Naive thymus-derived CD4-positive, alpha-beta T cell (primary cell): ENCODE measurements around the gene CPSF6. TPM values are rescaled to one million over a fixed set of nuclear protein-coding genes. Genes with fewer than 3 reads are reported as not detected.

Experiments
- ATAC-seq: fragments of 150-1000 bp; cut with Tn5 transposase; 2 replicates; pipeline ENCODE4 v1.10.0; 2021; ENCODE audit warnings: mild to moderate bottlenecking, moderate library complexity
- CTCF ChIA-PET: fragments of 350-600 bp; sonication (Branson Sonifier 250); formaldehyde crosslinking; loops from one replicate; lab custom pipeline; 2021; ENCODE audit warnings: antibody characterized with exemption; lab: Charles Lee
- POLR2A ChIA-PET: fragments of 350-600 bp; sonication (Branson Sonifier 250); formaldehyde crosslinking; loops from one replicate; lab custom pipeline; 2021; ENCODE audit warnings: antibody characterized with exemption, inconsistent platforms; lab: Charles Lee
- DNase-seq, 9 donors: peaks; one replicate each; pipeline versions ENCODE4 v3.0.0 to v3.0.0-alpha.2; 2020 to 2022; ENCODE audit warnings: mixed read lengths in 1 of 9
- H3K27ac ChIP-seq: one replicate; pipeline ENCODE4 v1.7.0; 2013; ENCODE audit warnings: mild to moderate bottlenecking, low read depth, low read length, moderate library complexity
- H3K27me3 ChIP-seq, 2 donors: one replicate each; pipeline ENCODE4 v1.7.0; 2013; ENCODE audit warnings: low read length in 2 of 2, mild to moderate bottlenecking in 2 of 2, moderate library complexity in 2 of 2; ENCODE audit not compliant: control insufficient read depth in 2 of 2, insufficient read depth in 2 of 2
- H3K36me3 ChIP-seq, 3 experiments: 1 replicate in 2 of 3; 2 replicates in 1 of 3; pipeline ENCODE4 v1.7.0; 2013; ENCODE audit warnings: low read length in 3 of 3, mild to moderate bottlenecking in 3 of 3, moderate library complexity in 1 of 3; ENCODE audit not compliant: insufficient read depth in 3 of 3, control insufficient read depth in 2 of 3
- H3K4me1 ChIP-seq, 2 donors: one replicate each; pipeline ENCODE4 v1.7.0; 2013; ENCODE audit warnings: low read length in 2 of 2, mild to moderate bottlenecking in 2 of 2, moderate library complexity in 1 of 2; ENCODE audit not compliant: control insufficient read depth in 2 of 2, insufficient read depth in 2 of 2
- H3K4me3 ChIP-seq: 2 replicates; pipeline ENCODE4 v1.7.0; 2013; ENCODE audit warnings: mild to moderate bottlenecking, low read length
- H3K9me3 ChIP-seq, 3 experiments: 1 replicate in 2 of 3; 2 replicates in 1 of 3; pipeline ENCODE4 v1.7.0; 2013; ENCODE audit warnings: low read length in 3 of 3; ENCODE audit not compliant: control insufficient read depth in 2 of 3
- H3K27ac Mint-ChIP-seq, 9 donors: one replicate each; pipeline ENCODE4 v1.8.0; 2020 to 2022; ENCODE audit warnings: mixed read lengths in 9 of 9, mild to moderate bottlenecking in 8 of 9, moderate library complexity in 5 of 9, inconsistent platforms in 2 of 9
- H3K27me3 Mint-ChIP-seq, 5 donors: one replicate each; pipeline ENCODE4 v1.8.0; 2021 to 2022; ENCODE audit warnings: mixed read lengths in 5 of 5, mild to moderate bottlenecking in 1 of 5
- H3K36me3 Mint-ChIP-seq, 5 donors: one replicate each; pipeline ENCODE4 v1.8.0; 2020 to 2022; ENCODE audit warnings: mixed read lengths in 5 of 5, mild to moderate bottlenecking in 3 of 5, inconsistent platforms in 1 of 5
- H3K4me1 Mint-ChIP-seq, 7 donors: one replicate each; pipeline ENCODE4 v1.8.0; 2020 to 2022; ENCODE audit warnings: mixed read lengths in 7 of 7, mild to moderate bottlenecking in 3 of 7, inconsistent platforms in 1 of 7
- H3K4me3 Mint-ChIP-seq, 10 donors: one replicate each; pipeline ENCODE4 v1.8.0; 2020 to 2022; ENCODE audit warnings: mild to moderate bottlenecking in 10 of 10, mixed read lengths in 10 of 10, moderate library complexity in 6 of 10, inconsistent platforms in 2 of 10
- H3K9me3 Mint-ChIP-seq, 11 donors: one replicate each; pipeline ENCODE4 v1.8.0; 2020 to 2022; ENCODE audit warnings: mixed read lengths in 11 of 11, mild to moderate bottlenecking in 4 of 11, inconsistent platforms in 1 of 11, moderate library complexity in 1 of 11
- intact Hi-C, 2 donors: fragments of 100-400 bp; cut with micrococcal nuclease; formaldehyde crosslinking; loops; one replicate each; pipeline ENCODE4 v1.15.1; 2023
- polyA plus RNA-seq, 2 donors: library from polyadenylated mRNA; unstranded; fragments of 300-500 nt; fragmentation: Illumina TruSeq; gene quantifications; one replicate each; pipeline ENCODE4 v1.2.3, GENCODE V29; 2021
- total RNA-seq, 6 experiments: library from RNA in 5 of 6; stranded (reverse) in 5 of 6; gene quantifications; 1 replicate in 5 of 6; 2 replicates in 1 of 6; pipeline ENCODE4 v1.2.3 and lab custom pipeline; 2021 to 2026

CPSF6 gene
- total and polyA plus RNA-seq, 7 experiments from 2014 or later, result 33.2 to 127 (median 90.7) TPM

GRCh38 chr12:69214169-69214568 lies 25.2 kb upstream of the CPSF6 start:
- H3K27ac Mint-ChIP-seq, result no peak overlapping the region
- peaks cover 0 to 1% (median 0%) of the 10 kb centered on the region in 7 donors for H3K4me1 Mint-ChIP-seq
- H3K36me3 ChIP-seq, result no peaks in the 10 kb centered on the region
- H3K9me3 Mint-ChIP-seq, result peaks cover 0 to 1% (median 0%) of the 10 kb centered on the region in 11 donors
- H3K27ac ChIP-seq, result no peak overlapping the region
- ChIA-PET CTCF (interaction anchor here (0.6 kb wide), 1 partner anchor 40 kb away, joined by 4 read pairs; no protein-coding TSS in a partner anchor), POLR2A (no interaction called here)
- intact Hi-C loops, result no loop called here
- no peaks in the 10 kb centered on the region for H3K9me3 ChIP-seq
- DNase-seq, result no peak
- H3K27me3 ChIP-seq, result no peaks in the 10 kb centered on the region
- no peak overlapping the region for H3K4me3 Mint-ChIP-seq
- H3K4me1 ChIP-seq, result no peaks in the 10 kb centered on the region
- no peaks in the 10 kb centered on the region for H3K36me3 Mint-ChIP-seq
- ATAC-seq, result no peak
- peaks cover 0 to 6% (median 4%) of the 10 kb centered on the region in 5 donors for H3K27me3 Mint-ChIP-seq
- H3K4me3 ChIP-seq, result no peak overlapping the region

- DNase-seq (no peak), ATAC-seq (no peak)
- CTCF ChIA-PET, result no interaction called here
- no peak overlapping the region for H3K27ac Mint-ChIP-seq
- Histone ChIP-seq H3K27me3 (no peaks in the 10 kb centered on the region), H3K36me3 (no peaks in the 10 kb centered on the region), H3K4me1 (no peaks in the 10 kb centered on the region), H3K9me3 (no peaks in the 10 kb centered on the region), H3K27ac (no peak overlapping the region), H3K4me3 (no peak overlapping the region)
- no peak overlapping the region for H3K4me3 Mint-ChIP-seq
- H3K27me3 Mint-ChIP-seq, result peaks cover 0 to 8% (median 8%) of the 10 kb centered on the region in 5 donors
- no peaks in the 10 kb centered on the region for H3K36me3 Mint-ChIP-seq
- peaks cover 0 to 4% (median 0%) of the 10 kb centered on the region in 11 donors for H3K9me3 Mint-ChIP-seq
- intact Hi-C loops, result no loop called here
- H3K4me1 Mint-ChIP-seq, result no peaks in the 10 kb centered on the region
- POLR2A ChIA-PET, result no interaction called here
Measured at GRCh38 chr12:69225251-69225910, 14.0 kb upstream of the CPSF6 start.

- Histone ChIP-seq H3K4me1 (no peaks in the 10 kb centered on the region), H3K36me3 (no peaks in the 10 kb centered on the region), H3K4me3 (no peak overlapping the region), H3K27me3 (no peaks in the 10 kb centered on the region), H3K27ac (no peak overlapping the region), H3K9me3 (peaks cover 0 to 4% (median 0%) of the 10 kb centered on the region in 3 experiments)
- CTCF ChIA-PET, result interaction anchor here (1.2 kb wide), 1 partner anchor 75 kb away, joined by 3 read pairs; no protein-coding TSS in a partner anchor
- POLR2A ChIA-PET, result no interaction called here
- no peaks in the 10 kb centered on the region for H3K4me1 Mint-ChIP-seq
- DNase-seq (no peak), ATAC-seq (no peak)
- H3K27ac Mint-ChIP-seq, result no peak overlapping the region
- H3K9me3 Mint-ChIP-seq, result peaks cover 0 to 29% (median 17%) of the 10 kb centered on the region in 11 donors
- intact Hi-C loops, result loop anchor here in 1 of 2 donors (10.0 kb wide), 1 partner anchor 1133 kb away; the partner anchor contains the start of gene KCNMB4
- H3K27me3 Mint-ChIP-seq, result peaks cover 0 to 8% (median 0%) of the 10 kb centered on the region in 5 donors
- peaks cover 4 to 20% (median 10%) of the 10 kb centered on the region in 5 donors for H3K36me3 Mint-ChIP-seq
- H3K4me3 Mint-ChIP-seq, result no peak overlapping the region
Measured at GRCh38 chr12:69231479-69231878, 7.9 kb upstream of the CPSF6 start.

GRCh38 chr12:69238589-69239351 lies 599 bp upstream of the CPSF6 start:
- no peaks in the 10 kb centered on the region for H3K9me3 ChIP-seq
- peak overlapping the region; percentile 89 to 98 (median 96) for H3K4me3 Mint-ChIP-seq
- H3K36me3 Mint-ChIP-seq, result peaks cover 0 to 10% (median 3%) of the 10 kb centered on the region in 5 donors
- peak overlapping the region; percentile 91 to 100 (median 98) for H3K27ac Mint-ChIP-seq
- H3K9me3 Mint-ChIP-seq, result peaks cover 0 to 3% (median 0%) of the 10 kb centered on the region in 11 donors
- CTCF ChIA-PET, result interaction anchor here (0.8 kb wide), 1 partner anchor 83 kb away, joined by 3 read pairs; no protein-coding TSS in a partner anchor
- H3K27me3 Mint-ChIP-seq, result peaks cover 0 to under 1% (median 0%) of the 10 kb centered on the region in 5 donors
- H3K4me1 ChIP-seq, result peaks cover 32 to 36% of the 10 kb centered on the region in 2 donors
- intact Hi-C loops, result loop anchor here (1.0 to 10.0 kb wide), 19 partner anchors 16 to 1970 kb away; partner anchors contain the start of genes CCT2 (in 2 of the 2), CPM (in 2 of the 2), FRS2 (in 2 of the 2) and MDM2 (in 2 of the 2)
- H3K36me3 ChIP-seq, result peaks cover 0 to 3% (median 0%) of the 10 kb centered on the region in 3 experiments
- ATAC-seq, result peak; percentile 7
- no peaks in the 10 kb centered on the region for H3K27me3 ChIP-seq
- peaks cover 31 to 57% (median 49%) of the 10 kb centered on the region in 7 donors for H3K4me1 Mint-ChIP-seq
- H3K4me3 ChIP-seq, result peak overlapping the region; percentile 86
- POLR2A ChIA-PET, result interaction anchor here (1.0 to 5.9 kb wide), 6 partner anchors 9 to 92 kb away, joined by 3 to 45 read pairs (median 4); no protein-coding TSS in a partner anchor
- DNase-seq, result peak in 4 of 9 donors; percentile 45 to 59 (median 52)
- peak overlapping the region; percentile 90 for H3K27ac ChIP-seq

GRCh38 chr12:69239922-69240630 lies 707 bp downstream of the CPSF6 start:
- H3K27ac Mint-ChIP-seq, result peak overlapping the region; percentile 95 to 99 (median 99)
- H3K36me3 Mint-ChIP-seq, result peaks cover 0 to 10% (median 3%) of the 10 kb centered on the region in 5 donors
- peak; percentile 34 for ATAC-seq
- H3K9me3 Mint-ChIP-seq, result peaks cover 0 to 3% (median 0%) of the 10 kb centered on the region in 11 donors
- H3K4me1 ChIP-seq, result peaks cover 32 to 37% of the 10 kb centered on the region in 2 donors
- peaks cover 32 to 64% (median 60%) of the 10 kb centered on the region in 7 donors for H3K4me1 Mint-ChIP-seq
- H3K36me3 ChIP-seq, result peaks cover 0 to 3% (median 0%) of the 10 kb centered on the region in 3 experiments
- intact Hi-C loops, result loop anchor here (1.0 to 10.0 kb wide), 22 partner anchors 8 to 1972 kb away; partner anchors contain the start of genes CCT2 (in 2 of the 2), CPM (in 2 of the 2), FRS2 (in 2 of the 2) and MDM2 (in 2 of the 2)
- H3K27ac ChIP-seq, result peak overlapping the region; percentile 90
- no peaks in the 10 kb centered on the region for H3K9me3 ChIP-seq
- ChIA-PET CTCF (interaction anchor here (0.8 kb wide), 1 partner anchor 84 kb away, joined by 3 read pairs; no protein-coding TSS in a partner anchor), POLR2A (interaction anchor here (0.7 to 5.9 kb wide), 8 partner anchors 8 to 91 kb away, joined by 3 to 45 read pairs (median 5); no protein-coding TSS in a partner anchor)
- peak overlapping the region; percentile 81 for H3K4me3 ChIP-seq
- DNase-seq, result peak in 8 of 9 donors; percentile 39 to 56 (median 50)
- peak overlapping the region; percentile 94 to 100 (median 98) for H3K4me3 Mint-ChIP-seq
- H3K27me3 Mint-ChIP-seq, result no peaks in the 10 kb centered on the region
- no peaks in the 10 kb centered on the region for H3K27me3 ChIP-seq
